Posterior cingulate gyrus (tissue), 11 donors: ENCODE measurements around the gene TNIP2.

Source experiments
- DNase-seq, 10 donors: peaks; one replicate each; pipeline versions ENCODE4 v3.0.0 to v3.0.0-alpha.2; 2020 to 2021; ENCODE audit warnings: mixed read lengths in 3 of 10
- intact Hi-C: fragments of 100-400 bp; cut with DNase I; formaldehyde crosslinking; loops from one replicate; pipeline ENCODE4 v1.15.1; 2023

Gene TNIP2

DNA sequence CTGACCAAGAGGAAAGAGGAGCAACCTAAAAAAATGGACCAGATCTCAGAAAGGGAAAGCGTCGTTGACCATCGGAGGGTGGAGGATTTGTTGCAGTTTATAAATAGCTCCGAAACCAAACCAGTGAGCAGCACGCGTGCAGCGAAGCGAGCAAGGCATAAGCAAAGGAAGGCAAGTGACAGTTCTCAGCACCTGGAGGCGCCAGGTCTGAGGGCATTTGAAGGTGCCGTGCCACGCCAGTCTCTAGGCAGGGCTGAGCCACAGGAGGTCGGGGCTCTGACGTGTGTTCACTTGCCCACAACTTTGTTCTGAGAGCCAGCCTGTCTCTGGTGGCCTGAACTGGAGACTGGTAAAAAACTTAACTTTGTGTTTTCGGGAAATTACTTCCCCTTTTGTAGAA, 59.7 kb downstream of the TNIP2 start:
- DNase-seq, result no peak
- intact Hi-C loops, result no loop called here

DNA sequence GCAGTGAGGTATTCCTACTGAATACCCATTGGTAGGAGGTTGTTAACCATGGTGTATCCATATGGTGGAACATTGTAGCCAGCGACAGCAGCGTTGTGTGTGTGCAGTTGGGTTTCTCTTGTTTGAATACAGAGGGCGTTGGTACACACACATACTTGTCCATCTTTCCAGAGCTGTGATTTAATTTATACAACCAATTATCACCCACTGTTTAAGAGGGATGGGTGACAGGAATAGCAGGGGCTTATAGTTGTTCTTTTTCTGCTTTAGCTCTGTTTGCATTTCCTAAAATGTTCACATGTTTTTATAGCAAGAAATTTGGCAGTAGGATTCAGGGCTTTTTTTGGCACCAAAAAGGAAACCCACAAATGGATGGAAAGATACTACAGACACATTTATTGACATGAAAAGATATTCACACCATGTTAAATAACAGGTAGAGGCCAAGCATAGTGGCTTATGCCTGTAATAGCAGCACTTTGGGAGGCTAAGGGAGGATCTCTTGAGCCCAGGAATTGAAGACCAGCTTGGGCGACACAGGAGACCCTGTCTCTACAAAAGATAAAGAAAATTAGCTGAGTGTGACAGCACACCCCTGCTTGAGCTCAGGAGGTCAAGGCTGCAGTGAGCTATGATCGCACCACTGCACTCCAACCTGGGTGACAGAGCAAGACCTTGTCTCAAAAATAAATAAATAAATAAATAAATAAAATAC, 60.6 kb downstream of the TNIP2 start:
- intact Hi-C loops, result no loop called here
- DNase-seq, result peak in 1 of 10 donors; percentile 29

DNA sequence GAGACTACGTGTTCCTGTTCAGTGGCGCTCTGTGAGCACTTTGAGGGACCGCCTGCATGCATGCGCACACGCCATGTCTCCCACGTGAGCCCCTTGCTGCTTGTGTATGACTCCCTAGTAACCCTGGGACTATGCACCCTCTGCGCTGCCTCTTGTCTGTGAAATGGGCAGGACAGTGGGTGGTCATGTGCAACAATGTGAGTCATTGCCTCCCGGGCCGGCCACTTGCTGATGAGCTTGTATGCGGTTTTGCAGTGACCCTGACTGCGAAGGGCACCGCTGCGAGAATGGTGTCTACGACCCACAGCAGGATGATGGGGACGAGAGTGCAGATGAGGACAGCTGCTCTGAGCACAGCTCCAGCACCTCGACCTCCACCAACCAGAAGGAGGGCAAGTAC, 61.4 kb downstream of the TNIP2 start:
- intact Hi-C loops, result no loop called here

DNA sequence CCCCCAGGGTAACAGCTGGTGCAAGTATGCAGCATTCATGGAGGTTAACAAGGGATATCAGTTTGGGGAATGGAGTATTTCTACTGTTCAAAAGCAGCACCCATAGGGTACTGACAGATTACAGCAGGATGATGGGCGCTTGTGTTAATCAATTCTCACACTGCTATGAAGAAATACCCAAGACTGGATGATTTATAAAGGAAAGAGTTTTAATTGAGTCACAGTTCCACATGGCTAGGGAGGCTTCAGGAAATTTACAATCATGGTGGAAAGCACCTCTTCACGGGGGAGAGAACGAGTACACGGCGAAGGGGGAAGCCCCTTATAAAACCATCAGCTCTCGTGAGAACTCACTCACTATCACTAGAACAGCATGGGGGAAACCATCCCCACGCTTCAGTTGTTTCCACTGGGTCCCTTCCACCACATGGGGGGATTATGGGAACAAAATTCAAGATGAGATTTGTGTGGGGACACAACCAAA, 64.1 kb downstream of the TNIP2 start:
- intact Hi-C loops, result no loop called here
- no peak for DNase-seq

More for the DNA sequence above, 61.4 kb downstream of the TNIP2 start:
- DNase-seq, result peak in 1 of 10 donors; percentile 66
